HG03432 (cell line): ENCODE data around the gene YIPF3.
"Not testable (repeated sequence)": the region's sequence is repeated elsewhere in the genome, so short reads cannot be mapped to it uniquely, and the experiment has no call there.

Experiments
- ATAC-seq: cut with Tn5 transposase; IDR thresholded peaks from one replicate; pipeline ENCODE4 v1.9.1; 2021; ENCODE audit warnings: mild to moderate bottlenecking, moderate library complexity; ENCODE audit not compliant: unreplicated experiment

Gene YIPF3

GRCh38 chr6:43516697-43517504, at the start of gene YIPF3, which contains the start of gene POLR1C:
YIPF3 (minus strand) TSS chr6:43516926; CDS start chr6:43516807, 119 bp downstream.
POLR1C (plus strand) TSS chr6:43517089; CDS start chr6:43517110, 21 bp downstream.
- ATAC-seq: peak; percentile 85

DNA sequence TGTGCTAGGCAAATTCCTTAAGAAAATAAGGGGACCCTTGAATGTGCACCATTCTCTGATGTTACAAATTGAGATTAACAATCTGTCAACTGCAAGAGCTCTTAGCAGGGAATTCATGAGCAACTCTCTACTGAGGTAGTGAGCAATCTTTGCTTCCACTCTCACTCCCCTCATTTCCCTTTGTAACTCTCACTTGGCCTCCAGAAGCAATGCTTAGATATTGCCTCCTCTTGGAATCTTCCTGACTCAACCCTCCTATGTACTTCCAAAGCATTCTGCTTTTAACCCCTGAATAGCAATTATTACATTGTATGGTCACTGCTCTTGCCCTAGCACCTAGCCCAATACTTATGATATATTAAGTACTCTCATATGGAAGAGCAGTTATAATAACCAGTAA, 42.6 kb upstream of the YIPF3 start:
- ATAC-seq: no peak

GRCh38 chr6:43557620-43558019, 40.9 kb upstream of the YIPF3 start:
- not testable (repeated sequence) for ATAC-seq

GRCh38 chr6:43547222-43547621, 30.5 kb upstream of the YIPF3 start:
- ATAC-seq: no peak

GRCh38 chr6:43544461-43544860, 27.7 kb upstream of the YIPF3 start:
- ATAC-seq: no peak

DNA sequence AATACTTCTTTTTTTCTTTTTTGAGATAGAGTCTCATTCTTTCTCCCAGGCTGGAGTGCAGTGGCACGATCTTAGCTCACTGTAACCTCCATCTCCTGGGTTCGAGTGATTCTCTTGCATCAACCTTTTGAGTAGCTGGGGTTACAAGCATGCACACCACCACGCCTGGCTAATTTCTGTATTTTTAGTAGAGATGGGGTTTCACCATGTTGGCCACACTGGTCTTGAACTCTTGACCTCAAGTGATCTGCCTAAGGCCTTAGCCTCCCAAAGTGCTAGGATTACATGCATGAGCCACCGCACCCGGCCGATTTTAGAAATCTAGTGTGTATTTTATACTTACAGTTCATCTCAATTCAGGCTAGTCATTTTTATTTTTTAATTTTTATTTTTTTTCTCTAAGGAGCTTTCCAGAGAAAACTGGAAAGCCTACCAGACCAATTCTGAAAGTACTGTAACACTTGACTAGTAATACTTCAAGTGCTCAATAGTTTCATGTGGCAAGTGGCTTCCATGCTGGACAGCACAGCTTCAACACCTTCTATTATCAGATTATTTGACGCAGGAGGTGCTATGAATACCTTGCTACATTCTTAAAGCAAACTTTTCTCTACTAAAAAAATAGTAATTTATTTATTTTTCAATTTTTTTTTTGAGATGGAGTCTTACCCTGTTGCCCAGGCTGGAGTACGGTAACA, 25.2 kb upstream of the YIPF3 start:
- peak; percentile 59 for ATAC-seq

GRCh38 chr6:43540507-43540906, 23.8 kb upstream of the YIPF3 start:
- ATAC-seq: no peak

DNA sequence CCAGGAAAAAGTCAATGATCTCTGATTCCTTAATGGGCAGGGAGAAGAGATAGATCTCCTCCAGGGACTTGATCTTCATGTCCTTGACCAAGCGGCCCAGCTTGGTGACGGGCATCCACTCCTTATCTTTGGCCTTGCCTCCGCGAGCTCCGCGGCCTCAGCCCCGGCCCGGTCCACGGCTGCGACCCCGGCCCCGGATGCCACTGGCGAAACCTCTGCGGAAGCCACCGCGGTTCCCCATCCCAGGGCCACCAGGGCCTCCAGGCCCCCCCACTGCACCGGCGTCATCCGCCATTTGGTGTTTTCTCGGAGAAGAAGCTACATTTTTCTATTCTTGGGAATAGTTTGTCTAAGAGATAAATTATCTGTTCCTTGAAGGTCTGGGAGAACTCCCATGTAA, 22.7 kb upstream of the YIPF3 start:
- not testable (repeated sequence) for ATAC-seq

- not testable (repeated sequence) for ATAC-seq
Observed at GRCh38 chr6:43538986-43539385, 22.3 kb upstream of the YIPF3 start.

GRCh38 chr6:43532201-43532600, 15.5 kb upstream of the YIPF3 start:
- ATAC-seq: no peak

GRCh38 chr6:43524483-43524961, 7.8 kb upstream of the YIPF3 start:
- no peak for ATAC-seq

DNA sequence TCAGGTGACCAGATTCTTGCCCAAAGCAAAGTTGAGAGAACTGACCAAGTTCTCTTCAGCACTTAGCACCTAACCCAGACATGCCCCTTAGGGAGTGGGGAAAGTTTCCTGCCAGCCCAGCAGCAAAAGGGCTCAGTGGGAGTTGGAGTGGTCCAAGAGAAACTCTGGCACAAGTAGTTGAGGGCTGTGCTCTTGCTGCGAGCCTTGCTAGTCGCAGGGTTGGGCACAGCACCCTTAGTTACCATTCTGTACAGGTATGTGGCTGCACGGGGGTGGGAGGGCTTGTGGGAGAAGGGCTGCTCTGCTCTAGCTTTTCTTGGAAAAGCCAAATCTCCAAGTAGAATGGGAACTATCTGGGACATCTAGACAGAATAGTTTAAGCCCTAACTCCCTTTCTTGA, 6.6 kb upstream of the YIPF3 start:
- ATAC-seq: no peak

- no peak for ATAC-seq
Observed at GRCh38 chr6:43522547-43523261, 6.0 kb upstream of the YIPF3 start.

DNA sequence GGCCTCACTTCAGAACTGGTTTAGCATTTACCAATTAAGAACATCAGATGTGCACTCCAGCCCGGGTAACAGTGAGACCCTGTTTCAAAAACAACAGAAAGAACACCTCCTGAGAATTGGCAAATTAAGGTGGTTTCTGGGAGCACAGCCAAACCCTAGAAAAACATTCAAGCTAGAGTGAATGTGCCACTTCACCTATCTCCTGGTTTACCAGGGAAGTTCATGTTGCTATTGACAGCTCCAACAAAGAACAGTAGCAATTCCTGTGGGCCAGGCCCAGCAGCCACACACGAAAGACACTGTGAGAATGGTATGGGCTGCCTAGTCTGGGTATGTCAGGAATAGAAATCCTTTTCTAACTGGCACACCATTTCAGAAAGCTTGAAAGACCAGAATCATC, 5.1 kb upstream of the YIPF3 start:
- no peak for ATAC-seq

GRCh38 chr6:43520097-43520496, 3.4 kb upstream of the YIPF3 start:
- ATAC-seq: no peak

DNA sequence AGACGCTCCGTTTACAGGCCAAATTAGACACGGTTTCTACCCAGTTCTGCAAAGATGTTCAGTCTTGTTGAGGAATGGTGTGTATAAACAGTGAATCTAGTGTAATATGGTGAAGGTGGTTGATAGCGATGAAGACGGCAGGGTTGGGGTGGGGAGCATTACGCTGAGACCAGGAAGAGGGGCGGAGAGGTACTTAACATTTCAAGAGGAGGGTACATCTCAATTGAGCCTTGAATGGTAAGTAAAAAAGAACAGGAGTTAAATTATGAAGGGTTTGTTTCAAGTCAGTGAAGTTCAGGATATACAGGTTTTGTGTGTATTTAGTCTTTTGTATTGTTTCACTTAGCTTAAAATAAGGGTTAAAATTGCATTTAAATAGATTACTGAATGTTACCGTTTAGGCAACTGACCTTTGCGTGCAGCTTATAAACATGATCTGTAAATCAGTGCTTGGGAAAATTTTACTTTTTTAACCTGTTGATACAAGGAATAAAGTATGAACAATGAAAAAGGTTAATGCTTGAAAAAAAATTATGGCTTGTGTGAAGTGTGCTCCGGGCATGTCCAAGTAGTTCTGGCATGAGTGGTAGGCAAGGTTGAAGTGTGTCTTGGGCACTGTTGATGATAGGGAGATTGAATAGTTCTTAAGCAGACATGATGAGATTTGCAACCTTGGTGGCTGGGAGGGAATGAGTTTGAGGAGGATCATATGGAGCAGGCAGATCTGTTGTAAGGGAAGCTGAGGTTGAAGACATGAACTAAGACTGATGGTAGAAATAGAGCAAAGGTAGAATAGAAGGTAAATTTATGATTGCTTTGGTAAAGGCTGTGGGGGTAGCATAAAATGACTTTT, 1.0 kb upstream of the YIPF3 start:
- no peak for ATAC-seq

- ATAC-seq: no peak
Observed at GRCh38 chr6:43516367-43516696, 394 bp downstream of the YIPF3 start.

DNA sequence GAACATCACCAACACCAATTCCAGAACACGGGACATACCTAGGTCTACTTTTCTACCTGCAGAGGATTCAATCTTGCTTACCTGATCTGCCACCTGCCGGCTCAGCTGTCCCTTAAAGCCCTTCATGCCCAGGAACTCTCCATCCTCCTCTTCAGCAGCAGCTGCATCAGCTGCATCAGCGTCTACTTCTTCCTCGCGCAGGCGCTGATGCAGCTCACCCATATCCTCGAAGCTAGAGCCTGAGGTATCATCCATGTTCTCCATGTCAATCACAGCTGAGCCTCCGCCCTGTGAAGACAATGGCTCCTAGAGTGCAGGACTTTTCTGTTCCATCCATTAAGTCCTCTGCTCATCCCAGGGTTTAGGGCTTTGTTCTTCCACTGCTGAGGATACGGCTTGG, 918 bp downstream of the YIPF3 start:
- ATAC-seq: no peak

- ATAC-seq: no peak
Observed at GRCh38 chr6:43511824-43512415, 4.8 kb downstream of the YIPF3 start.

- ATAC-seq: no peak
Observed at GRCh38 chr6:43510827-43511163, 5.9 kb downstream of the YIPF3 start.
